GM23248 (cell line): ENCODE results near the gene NFE2L3. TPM values are rescaled to one million over a fixed set of nuclear protein-coding genes. Genes with fewer than 3 reads are reported as not detected.

Experiments
- DNase-seq: peaks from one replicate; pipeline ENCODE4 v3.0.0-alpha.2; 2015
- H2AFZ ChIP-seq: fragments of 200-600 bp; sonication (generic); 2 replicates; pipeline ENCODE4 v1.6.1; 2016; ENCODE audit warnings: antibody characterized with exemption
- H3F3A ChIP-seq: fragments of 200-600 bp; sonication (generic); 2 replicates; pipeline ENCODE4 v1.6.1; 2016; ENCODE audit warnings: mild to moderate bottlenecking, antibody characterized with exemption, mixed run types; ENCODE audit not compliant: insufficient read depth
- H3K27ac ChIP-seq: fragments of 200-600 bp; sonication (generic); 2 replicates; pipeline ENCODE4 v1.5.1; 2016; ENCODE audit warnings: mild to moderate bottlenecking
- H3K27me3 ChIP-seq: fragments of 200-600 bp; sonication (generic); replicated peaks from 2 replicates; pipeline ENCODE4 v1.6.1; 2016; ENCODE audit warnings: mild to moderate bottlenecking; ENCODE audit not compliant: insufficient read depth
- H3K36me3 ChIP-seq: fragments of 200-600 bp; sonication (generic); 2 replicates; pipeline ENCODE4 v1.6.1; 2016; ENCODE audit warnings: low read depth, mild to moderate bottlenecking
- H3K4me1 ChIP-seq: fragments of 200-600 bp; sonication (generic); 2 replicates; pipeline ENCODE4 v1.6.1; 2016; ENCODE audit warnings: mild to moderate bottlenecking; ENCODE audit not compliant: insufficient read depth
- H3K4me2 ChIP-seq: fragments of 200-600 bp; sonication (generic); one replicate; pipeline ENCODE4 v1.6.1; 2016; ENCODE audit warnings: mild to moderate bottlenecking; ENCODE audit not compliant: unreplicated experiment
- H3K4me3 ChIP-seq: fragments of 200-600 bp; sonication (generic); 2 replicates; pipeline ENCODE4 v1.5.1; 2016; ENCODE audit warnings: mild to moderate bottlenecking
- H3K79me2 ChIP-seq: fragments of 200-600 bp; sonication (generic); 2 replicates; pipeline ENCODE4 v1.6.1; 2016; ENCODE audit warnings: mild to moderate bottlenecking; ENCODE audit not compliant: insufficient read depth
- H3K9ac ChIP-seq: fragments of 200-600 bp; sonication (generic); 2 replicates; pipeline ENCODE4 v1.6.1; 2016; ENCODE audit warnings: mild to moderate bottlenecking
- H3K9me2 ChIP-seq: fragments of 200-600 bp; sonication (generic); 2 replicates; pipeline ENCODE4 v1.6.1; 2016; ENCODE audit warnings: mixed run types, mild to moderate bottlenecking, moderate library complexity; ENCODE audit not compliant: insufficient read depth
- H3K9me3 ChIP-seq: fragments of 200-600 bp; sonication (generic); one replicate; pipeline ENCODE4 v1.6.1; 2017; ENCODE audit warnings: low read depth
- H4K20me1 ChIP-seq: fragments of 200-600 bp; sonication (generic); 2 replicates; pipeline ENCODE4 v1.6.0; 2016; ENCODE audit not compliant: insufficient read depth
- EZH2 ChIP-seq: fragments of 200-600 bp; sonication (generic); IDR thresholded peaks from 2 replicates; pipeline ENCODE4 v1.6.1; 2018; ENCODE audit warnings: antibody characterized with exemption, mild to moderate bottlenecking; ENCODE audit not compliant: insufficient read depth, poor library complexity, severe bottlenecking
- EZH2phosphoT487 ChIP-seq: fragments of 200-600 bp; sonication (generic); IDR thresholded peaks from 2 replicates; pipeline ENCODE4 v1.6.1; 2018; ENCODE audit warnings: antibody characterized with exemption, moderate library complexity, mild to moderate bottlenecking, low read depth; ENCODE audit not compliant: insufficient read depth
- WGBS, 2 experiments: methylation state at CpG; one replicate each; pipeline ENCODE4 v1.1.6; 2015 to 2017; ENCODE audit warnings: low lambda C conversion rate in 2 of 2, low coverage in 1 of 2; ENCODE audit errors: missing lambda C conversion rate in 2 of 2; 5-methylcytosine and 5-hydroxymethylcytosine counted together
- in situ Hi-C: fragments of 300-500 bp; cut with MboI; formaldehyde crosslinking; loops from 2 replicates; pipeline ENCODE4 v1.15.0; 2020
- polyA plus RNA-seq: library from polyadenylated mRNA; unstranded; fragments of >200 nt; fragmentation: Nextera tagmentation; extraction: Ambion mirVana; gene quantifications from 2 replicates; pipeline ENCODE4 v1.2.1, GENCODE V29; 2016
- total RNA-seq: library from RNA; depleted of rRNA; stranded (reverse); fragments of >200 nt; shearing (Covaris generic); gene quantifications from 2 replicates; pipeline ENCODE4 v1.2.3, GENCODE V29; 2014

The NFE2L3 gene
- total and polyA plus RNA-seq, 2 experiments from 2014 or later: 0.70 to 1.4 TPM

DNA sequence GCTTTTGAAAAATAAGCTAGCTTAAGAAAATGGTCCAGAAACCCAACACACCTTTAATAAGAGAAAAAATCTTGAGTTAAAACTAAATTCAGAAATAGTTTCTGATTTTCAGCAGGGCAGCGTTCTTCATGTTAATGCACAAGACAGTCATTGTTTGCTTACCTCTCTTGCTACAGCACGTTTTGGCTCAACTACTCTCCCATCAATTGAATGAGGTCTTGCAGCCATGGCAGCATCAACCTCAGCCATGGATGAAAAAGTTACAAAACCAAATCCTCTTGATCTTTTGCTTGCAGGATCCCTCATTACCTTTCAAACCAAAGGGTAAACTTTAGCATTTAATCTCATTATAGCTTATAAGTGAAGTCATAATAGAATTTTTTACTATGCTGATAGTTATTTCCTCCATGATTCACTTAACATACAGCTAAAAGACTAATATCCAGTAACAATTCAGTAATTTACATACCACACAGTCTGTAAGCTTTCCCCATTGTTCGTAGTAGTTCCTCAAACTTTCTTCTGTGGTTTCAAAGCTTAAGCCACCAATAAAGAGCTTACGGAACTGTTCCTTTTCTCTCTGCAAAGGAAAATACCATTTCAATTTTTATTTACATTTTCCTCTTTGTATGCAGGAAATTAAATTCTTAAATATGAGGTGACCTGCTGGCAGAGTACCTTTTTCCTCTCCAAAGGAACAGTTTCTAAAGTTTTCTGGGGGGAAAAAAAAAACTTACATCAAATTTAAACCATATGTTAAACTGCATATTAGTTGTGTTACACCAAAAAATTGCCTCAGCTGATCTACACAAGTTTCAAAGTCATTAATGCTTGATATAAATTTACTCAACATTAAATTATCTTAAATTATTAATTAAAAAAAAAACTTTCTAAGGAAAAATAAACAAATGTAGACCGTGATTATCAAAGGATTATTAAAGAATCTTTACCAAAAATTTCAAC is 45.4 kb downstream of the NFE2L3 start:
- in situ Hi-C loops: loop anchor here (10.0 kb wide), 1 partner anchor 967 kb away; the partner anchor contains the start of gene HOXA9
- no peak for TF ChIP-seq EZH2phosphoT487
- no peak for TF ChIP-seq EZH2
- WGBS, 2 experiments: 3 to 4% methylated on average over 5 of the region's 5 CpGs
- DNase-seq: peak; percentile 46
- H3K4me1 ChIP-seq: peaks cover 26% of the 10 kb centered on the region
- peaks cover 67% of the 10 kb centered on the region for H3F3A ChIP-seq
- H3K79me2 ChIP-seq: peaks cover 90% of the 10 kb centered on the region
- peaks cover 47% of the 10 kb centered on the region for H4K20me1 ChIP-seq
- no peaks in the 10 kb centered on the region for H3K9me3 ChIP-seq
- no peaks in the 10 kb centered on the region for H3K27me3 ChIP-seq
- no peaks in the 10 kb centered on the region for H3K9me2 ChIP-seq
- peak overlapping the region; percentile 30; the same call in 1 of the 2 replicates for H3K27ac ChIP-seq
- H2AFZ ChIP-seq: no peak overlapping the region
- H3K36me3 ChIP-seq: peaks cover 66% of the 10 kb centered on the region
- peak overlapping the region; percentile 90 for H3K4me2 ChIP-seq
- peak overlapping the region; percentile 98 for H3K9ac ChIP-seq
- H3K4me3 ChIP-seq: peak overlapping the region; percentile 86

DNA sequence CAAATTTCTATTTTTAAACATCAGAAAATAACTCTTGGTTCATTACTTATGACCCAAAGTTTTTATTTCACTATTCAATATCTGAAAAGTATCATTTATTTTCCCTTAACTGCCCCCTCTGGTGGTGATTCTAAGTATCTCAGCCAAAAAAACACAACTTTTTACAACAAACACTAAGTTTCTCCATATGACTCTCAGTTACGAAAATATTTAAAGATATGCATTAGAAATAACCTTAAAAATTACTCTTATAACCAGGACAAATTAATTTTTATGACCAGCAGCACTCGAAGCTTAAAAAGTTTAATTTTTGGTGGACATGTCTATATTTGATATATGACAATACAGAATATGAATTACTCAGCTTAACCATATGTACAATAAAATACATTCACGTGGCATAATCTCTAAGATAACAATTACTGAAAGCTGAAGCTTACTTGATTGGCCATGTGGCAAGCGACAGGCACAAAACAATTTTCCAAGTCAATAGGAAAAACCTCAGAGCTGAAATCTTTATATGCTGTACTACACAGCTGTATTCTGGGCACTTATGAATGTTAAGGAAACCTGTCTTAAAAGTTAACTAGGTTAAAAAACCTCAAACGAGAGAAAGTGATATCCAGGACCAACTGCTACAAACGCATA is 46.3 kb downstream of the NFE2L3 start:
- in situ Hi-C loops: loop anchor here (10.0 kb wide), 1 partner anchor 967 kb away; the partner anchor contains the start of gene HOXA9

DNA sequence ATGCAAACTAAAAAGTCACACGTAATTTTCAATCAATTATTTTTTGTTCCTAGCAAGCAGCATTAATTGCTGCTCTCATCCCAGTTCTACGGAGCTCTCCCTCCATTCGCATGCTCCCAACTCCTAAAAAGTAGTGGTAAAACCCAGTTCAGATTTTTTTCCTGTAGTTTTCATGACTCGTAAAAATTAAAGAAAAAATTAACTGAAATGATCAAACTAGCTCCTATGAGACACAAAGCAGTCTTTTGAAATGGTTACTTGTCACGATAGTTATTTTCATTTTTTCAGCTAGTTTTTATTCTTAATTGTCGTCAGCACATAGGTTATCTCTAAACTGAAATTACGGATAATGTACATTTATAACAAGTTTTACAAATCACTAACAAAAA is 46.8 kb downstream of the NFE2L3 start:
- peaks cover 43% of the 10 kb centered on the region for H4K20me1 ChIP-seq
- no peaks in the 10 kb centered on the region for H3K27me3 ChIP-seq
- TF ChIP-seq EZH2phosphoT487 (no peak), EZH2 (no peak)
- peak overlapping the region; percentile 86 for H3K4me3 ChIP-seq
- no peaks in the 10 kb centered on the region for H3K9me3 ChIP-seq
- no peaks in the 10 kb centered on the region for H3K9me2 ChIP-seq
- H3K79me2 ChIP-seq: peaks cover 90% of the 10 kb centered on the region
- peak overlapping the region; percentile 98 for H3K9ac ChIP-seq
- peaks cover 35% of the 10 kb centered on the region for H3K4me1 ChIP-seq
- no peak overlapping the region for H2AFZ ChIP-seq
- no peak for DNase-seq
- H3F3A ChIP-seq: peaks cover 61% of the 10 kb centered on the region
- H3K27ac ChIP-seq: peak overlapping the region; percentile 95
- peaks cover 53% of the 10 kb centered on the region for H3K36me3 ChIP-seq
- in situ Hi-C loops: loop anchor here (10.0 kb wide), 1 partner anchor 966 kb away; the partner anchor contains the start of gene HOXA9
- WGBS, 2 experiments: 1 to 2% methylated on average over 7 of the region's 7 CpGs
- peak overlapping the region; percentile 90 for H3K4me2 ChIP-seq

More for the DNA sequence above, 46.3 kb downstream of the NFE2L3 start:
- Histone ChIP-seq H3K79me2 (peaks cover 90% of the 10 kb centered on the region), H3K9me2 (no peaks in the 10 kb centered on the region), H3F3A (peaks cover 66% of the 10 kb centered on the region), H3K4me3 (peak overlapping the region; percentile 86), H3K4me2 (peak overlapping the region; percentile 90), H4K20me1 (peaks cover 43% of the 10 kb centered on the region), H3K4me1 (peaks cover 30% of the 10 kb centered on the region), H3K27ac (peak overlapping the region; percentile 95), H2AFZ (no peak overlapping the region), H3K36me3 (peaks cover 58% of the 10 kb centered on the region), H3K9ac (peak overlapping the region; percentile 98), H3K9me3 (no peaks in the 10 kb centered on the region), H3K27me3 (no peaks in the 10 kb centered on the region)
- peak; percentile 59 for DNase-seq
- WGBS, 2 experiments: 0 to 1% methylated on average over 6 of the region's 6 CpGs
- TF ChIP-seq EZH2: no peak
- TF ChIP-seq EZH2phosphoT487: no peak

DNA sequence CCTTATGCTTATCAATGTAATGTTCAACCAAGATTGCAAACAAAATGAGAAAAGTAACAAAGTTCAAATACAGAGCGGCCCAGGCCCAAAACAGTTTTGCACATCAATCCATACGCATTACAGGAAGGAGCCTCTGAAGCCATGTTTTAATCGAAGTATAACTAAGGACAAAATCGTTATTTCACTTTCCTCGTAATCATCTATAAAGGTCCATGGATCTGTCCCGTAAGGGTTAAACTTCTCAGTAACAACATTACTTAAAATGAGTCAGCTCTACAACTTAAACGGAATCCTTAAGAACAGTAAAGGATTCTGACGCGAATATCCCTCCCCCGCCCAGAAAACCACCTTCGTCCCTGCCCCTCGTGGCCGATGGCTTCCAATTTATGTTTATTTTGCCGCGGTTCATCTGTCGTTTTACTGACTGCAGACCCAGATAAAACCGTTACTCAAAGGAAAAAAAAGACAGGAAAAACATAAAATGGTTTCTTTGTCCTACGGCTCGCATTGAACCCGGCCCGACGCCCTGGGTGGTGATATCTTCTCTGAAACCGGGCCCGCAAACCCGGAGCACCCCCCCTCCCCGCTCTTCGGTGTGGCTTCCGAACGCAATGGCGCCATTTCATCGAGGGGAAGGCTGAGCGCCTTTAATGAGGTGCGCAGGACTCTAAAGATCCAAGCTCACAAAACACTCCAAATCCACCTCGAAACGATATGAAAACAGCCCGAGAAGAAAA is 47.5 kb downstream of the NFE2L3 start:
- peaks cover 46% of the 10 kb centered on the region for H4K20me1 ChIP-seq
- H2AFZ ChIP-seq: no peak overlapping the region

More for the DNA sequence above, 47.5 kb downstream of the NFE2L3 start:
- in situ Hi-C loops: loop anchor here (10.0 kb wide), 1 partner anchor 965 kb away; the partner anchor contains the start of gene HOXA9
- peaks cover 90% of the 10 kb centered on the region for H3K79me2 ChIP-seq
- DNase-seq: peak; percentile 77
- WGBS, 2 experiments: 0 to 1% methylated on average over 36 of the region's 36 CpGs
- peak overlapping the region; percentile 98 for H3K9ac ChIP-seq
- H3K27ac ChIP-seq: peak overlapping the region; percentile 95
- peak overlapping the region; percentile 86 for H3K4me3 ChIP-seq
- peaks cover 54% of the 10 kb centered on the region for H3F3A ChIP-seq
- no peaks in the 10 kb centered on the region for H3K9me2 ChIP-seq
- peaks cover 46% of the 10 kb centered on the region for H3K36me3 ChIP-seq
- no peaks in the 10 kb centered on the region for H3K9me3 ChIP-seq
- peaks cover 42% of the 10 kb centered on the region for H3K4me1 ChIP-seq
- no peaks in the 10 kb centered on the region for H3K27me3 ChIP-seq
- TF ChIP-seq EZH2: no peak
- no peak for TF ChIP-seq EZH2phosphoT487
- H3K4me2 ChIP-seq: peak overlapping the region; percentile 90
